Heart left ventricle (tissue), 13 donors: ENCODE measurements around the gene KCTD19.

Source experiments
- CTCF ChIP-seq, 12 donors: fragments of 200-600 bp; sonication (generic) in 4 of 12; IDR thresholded peaks; one replicate each; pipeline versions ENCODE4 v1.5.0 to v1.8.0; 2018 to 2022; ENCODE audit warnings: antibody characterized with exemption in 12 of 12, mild to moderate bottlenecking in 5 of 12
- POLR2A ChIP-seq, 2 donors: fragments of 450-650 bp; IDR thresholded peaks; one replicate each; pipeline ENCODE4 v1.6.1; 2017; ENCODE audit warnings: antibody characterized with exemption in 2 of 2, mild to moderate bottlenecking in 2 of 2, moderate library complexity in 2 of 2
- donor health status: ischemic (EF 13 %, LVEDD 7.1; RV severe dilation, severe dysfunction).
- donor health status: DM: no; HTN: yes; CAD: no.
- donor health status: DM: no; HTN: no; CAD: no.
- donor health status: ischemic (EF 25% LVEDD 6.9; RV normal size, moderate dysfunction).
- donor health status: ischemic (EF 25% LVEDD 5.7; RV mildly dilated, moderate dysfunction).
- donor health status: ischemic (EF 35%, LVEDD 5.7; RV mildly dilated, moderate dysfunction).
- donor health status: nonischemic (EF 11% LVEDD 7.7; RV severe dilation, severe dysfunction).
- donor health status: DM: yes; HTN: yes; CAD: no.
- donor health status: PGD.
- donor health status: ischemic (EF 29% LVEDD 5.4; RV normal size, mild dysfunction).
- donor health status: nonischemic (EF 23%, LVEDD 6.1; RV moderate dilation, normal function).

DNA sequence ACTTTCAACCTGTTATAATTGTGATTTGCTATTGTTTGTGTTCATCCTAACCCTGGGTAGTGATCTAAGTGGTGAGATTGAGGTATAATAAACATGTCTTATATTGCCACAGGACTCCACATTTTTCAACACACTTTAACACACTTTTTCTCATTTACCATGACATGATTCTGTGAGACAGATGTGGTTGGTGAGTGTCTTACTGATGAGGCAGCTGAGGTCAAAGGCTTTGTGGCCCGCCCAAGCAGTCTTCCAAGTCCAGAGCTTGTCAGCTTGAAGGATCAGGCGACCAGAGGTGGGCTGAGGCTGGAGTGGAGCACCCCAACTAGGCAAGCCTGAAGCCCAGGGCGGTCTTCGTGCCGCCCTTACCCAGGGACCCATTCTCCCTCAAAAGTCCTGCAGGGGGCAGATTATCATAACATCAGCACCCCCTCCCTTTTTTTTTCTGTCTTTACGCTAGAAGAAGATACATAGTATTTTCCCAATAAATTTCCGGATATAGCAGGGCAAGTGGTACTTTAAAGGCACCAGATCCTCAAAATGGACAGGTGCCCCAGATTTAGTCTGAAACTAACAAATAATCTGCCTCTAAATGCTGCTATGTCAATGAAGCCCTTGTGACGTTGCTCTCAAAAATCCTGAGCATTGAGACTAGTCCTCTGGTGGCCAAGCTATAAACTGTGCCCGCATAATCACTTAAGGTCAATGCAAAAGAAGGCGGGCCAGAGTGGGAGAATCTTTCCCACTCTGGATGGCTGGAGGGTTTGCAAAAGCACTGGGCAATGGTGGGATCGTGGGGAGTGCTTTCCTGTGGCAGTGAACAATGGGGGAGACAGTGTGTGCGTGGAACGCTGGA, 21.1 kb downstream of the KCTD19 start:
- TF ChIP-seq POLR2A (IDR thresholded peaks at IDR 0.05) = no peak
- no peak for TF ChIP-seq CTCF (IDR thresholded peaks at IDR 0.05)
